GM20000 (cell line): ENCODE measurements around the gene PRICKLE1.

Source experiments
- DNase-seq: peaks from one replicate; pipeline ENCODE4 v3.0.0; 2012; ENCODE audit warnings: low spot score
- CTCF ChIP-seq: IDR thresholded peaks from 2 replicates; pipeline ENCODE4 v1.5.1; 2012; ENCODE audit warnings: mild to moderate bottlenecking, control low read depth; ENCODE audit errors: extremely low read depth, missing control alignments

The PRICKLE1 gene

DNA sequence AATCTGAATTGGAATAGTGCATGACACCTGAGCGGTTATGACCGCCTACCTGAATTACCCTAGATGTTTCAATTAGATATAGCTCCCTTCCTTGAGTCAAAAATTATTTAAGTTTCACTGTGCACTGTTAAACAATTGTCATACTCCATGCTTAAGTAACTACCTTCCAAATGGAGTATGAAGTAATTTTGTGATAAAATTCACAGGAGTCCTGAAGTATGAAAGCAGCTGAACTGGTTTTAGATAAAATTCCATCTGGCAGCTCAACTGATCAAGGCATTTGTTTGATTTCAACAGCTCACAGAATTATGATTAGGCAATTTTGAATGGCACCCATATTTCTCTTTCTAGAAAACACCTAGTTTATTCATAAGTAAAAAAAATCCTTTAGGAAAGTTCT is 19.5 kb downstream of the PRICKLE1 start:
- no peak for DNase-seq
- no peak for TF ChIP-seq CTCF

GRCh38 chr12:42568952-42569915 is 20.3 kb downstream of the PRICKLE1 start:
- peak; percentile 41 for TF ChIP-seq CTCF
- peak; percentile 33 for DNase-seq

DNA sequence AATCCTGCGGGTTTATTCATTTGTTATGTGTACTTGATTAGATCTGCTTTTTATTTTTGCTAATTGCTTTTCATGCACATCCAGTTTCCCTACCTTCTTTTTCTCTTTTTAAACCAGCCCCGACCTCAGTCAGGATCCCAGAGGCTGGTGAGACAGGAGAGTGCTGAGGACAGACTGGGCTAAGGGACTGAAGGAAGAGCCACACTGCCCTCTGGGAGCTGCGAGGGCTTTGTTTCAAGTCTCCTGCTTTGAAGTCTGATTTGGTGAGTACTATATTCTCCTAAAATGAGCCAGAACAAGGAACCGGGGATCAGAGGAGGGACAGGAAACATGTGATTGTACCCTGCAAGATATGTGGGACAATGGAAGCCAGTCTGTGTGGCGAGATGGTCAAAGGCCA is 23.9 kb downstream of the PRICKLE1 start:
- DNase-seq = no peak
- TF ChIP-seq CTCF = no peak

- DNase-seq = no peak
- TF ChIP-seq CTCF = no peak
These were observed 24.6 kb downstream of the PRICKLE1 start for GRCh38 chr12:42564996-42565395.

- no peak for DNase-seq
- no peak for TF ChIP-seq CTCF
These were observed 25.0 kb downstream of the PRICKLE1 start for GRCh38 chr12:42564556-42564955.

DNA sequence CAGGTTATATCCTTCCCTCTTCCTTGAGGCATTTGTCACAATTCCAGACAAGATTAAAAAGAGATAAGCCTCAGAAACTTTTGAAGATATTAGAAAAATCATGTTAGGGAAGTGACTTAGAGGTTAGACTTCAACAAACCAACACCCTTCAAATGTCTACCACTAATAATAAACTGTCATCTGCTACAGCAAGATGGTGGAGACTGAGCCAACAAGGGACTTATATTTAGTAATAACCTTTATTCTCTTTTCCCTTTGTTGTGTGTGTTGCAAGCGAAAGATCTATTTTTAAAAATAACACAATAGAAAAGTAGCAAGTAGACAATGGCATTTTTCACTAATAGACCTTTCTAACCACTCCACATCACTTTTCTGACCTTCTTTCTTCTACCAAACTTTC is 28.6 kb downstream of the PRICKLE1 start:
- DNase-seq = no peak
- TF ChIP-seq CTCF = no peak

- TF ChIP-seq CTCF = no peak
- DNase-seq = no peak
These were observed 31.9 kb downstream of the PRICKLE1 start for GRCh38 chr12:42557586-42558172.
